Measurements from ENCODE around the gene RCOR1.

- no peak for TF ChIP-seq CTCF (IDR thresholded peaks at IDR 0.05)
- TF ChIP-seq ZFX (IDR thresholded peaks at IDR 0.05; ENCODE audit: borderline replicate concordance): no peak
Observed at GRCh38 chr14:102768223-102769048, 176.0 kb downstream of the RCOR1 start.
